Sigmoid colon (tissue), 4 donors: ENCODE data around the gene MEF2A.

Experiments used
- EP300 ChIP-seq, 4 donors: sonication (generic); formaldehyde crosslinking; IDR thresholded peaks; one replicate each; pipeline ENCODE4 v1.6.1; 2017; ENCODE audit warnings: antibody characterized with exemption in 4 of 4
- POLR2A ChIP-seq, 2 donors: fragments of 450-650 bp; IDR thresholded peaks; one replicate each; pipeline ENCODE4 v1.6.1; 2016; ENCODE audit warnings: antibody characterized with exemption in 2 of 2, mild to moderate bottlenecking in 2 of 2, moderate library complexity in 2 of 2
- POLR2AphosphoS5 ChIP-seq, 4 donors: sonication (generic); formaldehyde crosslinking; IDR thresholded peaks; one replicate each; pipeline ENCODE4 v1.6.1; 2017; ENCODE audit warnings: antibody characterized with exemption in 4 of 4
- TF ChIP-seq, protein P1 (sequence below), 4 experiments: fragments of 450-650 bp in 3 of 4; fragments of 200-600 bp in 1 of 4; IDR thresholded peaks; one replicate each; pipeline ENCODE4 v1.5.1; 2016 to 2019; ENCODE audit warnings: antibody characterized with exemption in 4 of 4, mild to moderate bottlenecking in 3 of 4, moderate library complexity in 2 of 4

DNA sequence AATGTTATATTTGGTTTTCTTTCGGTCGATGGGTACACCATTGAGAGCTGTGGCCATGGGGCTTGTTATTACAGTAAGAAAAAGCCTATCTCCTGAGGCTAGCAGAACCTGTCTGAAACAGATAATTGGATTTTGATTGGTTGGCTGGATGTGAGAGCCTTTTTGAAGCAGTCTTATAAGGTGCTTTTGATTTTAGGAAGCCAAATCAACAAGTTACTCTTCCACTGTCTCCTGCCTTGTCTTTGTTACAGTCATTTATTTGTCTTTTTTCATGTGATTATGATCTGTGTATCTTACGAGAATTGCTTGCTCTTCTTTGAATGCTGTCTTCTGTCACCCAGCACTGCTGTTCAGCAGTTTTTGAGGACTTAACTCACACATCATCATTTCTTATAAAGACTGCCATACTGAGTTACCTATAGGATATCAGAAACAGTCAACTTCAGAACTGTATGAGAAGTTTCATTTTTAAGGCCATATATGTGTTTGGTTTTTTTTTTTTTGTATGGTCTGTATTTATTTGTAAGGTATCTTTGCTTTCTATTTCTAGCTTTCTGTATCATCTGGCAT, 51.1 kb downstream of the MEF2A start:
- TF ChIP-seq, protein P1, sequence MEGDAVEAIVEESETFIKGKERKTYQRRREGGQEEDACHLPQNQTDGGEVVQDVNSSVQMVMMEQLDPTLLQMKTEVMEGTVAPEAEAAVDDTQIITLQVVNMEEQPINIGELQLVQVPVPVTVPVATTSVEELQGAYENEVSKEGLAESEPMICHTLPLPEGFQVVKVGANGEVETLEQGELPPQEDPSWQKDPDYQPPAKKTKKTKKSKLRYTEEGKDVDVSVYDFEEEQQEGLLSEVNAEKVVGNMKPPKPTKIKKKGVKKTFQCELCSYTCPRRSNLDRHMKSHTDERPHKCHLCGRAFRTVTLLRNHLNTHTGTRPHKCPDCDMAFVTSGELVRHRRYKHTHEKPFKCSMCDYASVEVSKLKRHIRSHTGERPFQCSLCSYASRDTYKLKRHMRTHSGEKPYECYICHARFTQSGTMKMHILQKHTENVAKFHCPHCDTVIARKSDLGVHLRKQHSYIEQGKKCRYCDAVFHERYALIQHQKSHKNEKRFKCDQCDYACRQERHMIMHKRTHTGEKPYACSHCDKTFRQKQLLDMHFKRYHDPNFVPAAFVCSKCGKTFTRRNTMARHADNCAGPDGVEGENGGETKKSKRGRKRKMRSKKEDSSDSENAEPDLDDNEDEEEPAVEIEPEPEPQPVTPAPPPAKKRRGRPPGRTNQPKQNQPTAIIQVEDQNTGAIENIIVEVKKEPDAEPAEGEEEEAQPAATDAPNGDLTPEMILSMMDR (IDR thresholded peaks at IDR 0.05), result no peak
- no peak for TF ChIP-seq POLR2AphosphoS5 (IDR thresholded peaks at IDR 0.05)
- no peak for TF ChIP-seq POLR2A (IDR thresholded peaks at IDR 0.05)
- no peak for TF ChIP-seq EP300 (IDR thresholded peaks at IDR 0.05)
